Stimulated activated CD4-positive, alpha-beta T cell treated with anti-CD3 and anti-CD28 coated beads, Interleukin-2, amount 100 ng/mL, for 24 hours (primary cell): ENCODE data around the gene THEM4.
"Not testable (repeated sequence)": the region's sequence is repeated elsewhere in the genome, so short reads cannot be mapped to it uniquely, and the experiment has no call there.

Source experiments
- DNase-seq, 2 donors: peaks; one replicate each; pipeline ENCODE4 v3.0.0-alpha.2; 2020

Gene THEM4

GRCh38 chr1:151892190-151892589 lies 17.1 kb downstream of the THEM4 start:
- DNase-seq = no peak

- DNase-seq = no peak
These were observed 17.8 kb downstream of the THEM4 start for GRCh38 chr1:151891512-151891911.

- DNase-seq = no peak
These were observed 20.2 kb downstream of the THEM4 start for GRCh38 chr1:151888972-151889570.

DNA sequence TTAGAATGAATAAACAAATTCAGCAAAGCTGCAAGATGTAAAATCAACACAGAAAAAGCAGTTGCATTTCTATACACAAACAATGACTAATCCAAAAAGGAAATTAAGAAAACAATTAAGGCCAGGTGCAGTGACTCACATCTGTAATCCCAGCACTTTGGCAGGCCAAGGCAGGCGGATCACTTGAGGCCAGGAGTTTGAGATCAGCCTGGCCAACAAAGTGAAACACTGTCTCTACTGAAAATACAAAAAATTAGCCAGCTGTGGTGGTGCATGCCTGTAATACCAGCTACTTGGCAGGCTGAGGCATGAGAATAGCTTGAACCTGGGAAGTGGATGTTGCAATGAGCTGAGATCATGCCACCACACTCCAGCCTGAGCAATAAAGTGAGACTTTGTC lies 22.3 kb downstream of the THEM4 start:
- no peak for DNase-seq

DNA sequence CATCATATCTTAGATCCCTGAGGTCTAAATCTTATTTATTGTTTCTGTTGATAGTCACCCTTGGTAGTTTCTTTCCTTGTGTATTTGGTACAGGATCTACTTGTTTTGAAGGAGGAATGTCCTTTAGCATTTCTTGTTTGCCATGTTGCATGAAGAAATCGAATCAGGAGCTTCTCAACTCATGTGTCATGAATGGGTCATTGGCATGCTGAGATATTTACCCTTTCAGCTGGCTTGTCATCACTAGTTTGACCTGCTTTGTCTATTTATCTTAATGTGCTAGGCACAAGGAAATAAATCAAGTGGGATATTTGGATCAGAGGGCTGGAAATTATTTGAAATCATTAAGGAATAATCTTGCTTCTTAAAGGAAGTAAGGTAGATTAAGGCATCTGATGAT lies 23.8 kb downstream of the THEM4 start:
- DNase-seq = no peak

DNA sequence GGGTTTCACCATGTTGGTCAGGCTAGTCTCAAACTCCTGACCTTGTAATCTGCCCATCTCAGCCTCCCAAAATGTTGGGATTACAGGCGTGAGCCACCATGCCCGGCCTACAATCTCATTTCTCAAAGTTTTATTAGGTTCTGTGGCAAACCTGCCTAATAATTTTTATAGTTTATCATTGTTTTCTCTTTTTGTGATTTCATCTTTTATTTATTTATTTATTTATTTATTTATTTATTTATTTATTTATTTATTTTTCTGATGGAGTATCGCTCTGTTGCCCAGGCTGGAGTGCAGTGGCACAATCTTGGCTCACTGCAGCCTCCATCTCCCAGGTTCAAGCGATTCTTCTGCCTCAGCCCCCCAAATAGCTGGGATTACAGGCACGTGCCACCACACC lies 24.4 kb downstream of the THEM4 start:
- not testable (repeated sequence) for DNase-seq

GRCh38 chr1:151884445-151884844 lies 24.9 kb downstream of the THEM4 start:
- DNase-seq = not testable (repeated sequence)

DNA sequence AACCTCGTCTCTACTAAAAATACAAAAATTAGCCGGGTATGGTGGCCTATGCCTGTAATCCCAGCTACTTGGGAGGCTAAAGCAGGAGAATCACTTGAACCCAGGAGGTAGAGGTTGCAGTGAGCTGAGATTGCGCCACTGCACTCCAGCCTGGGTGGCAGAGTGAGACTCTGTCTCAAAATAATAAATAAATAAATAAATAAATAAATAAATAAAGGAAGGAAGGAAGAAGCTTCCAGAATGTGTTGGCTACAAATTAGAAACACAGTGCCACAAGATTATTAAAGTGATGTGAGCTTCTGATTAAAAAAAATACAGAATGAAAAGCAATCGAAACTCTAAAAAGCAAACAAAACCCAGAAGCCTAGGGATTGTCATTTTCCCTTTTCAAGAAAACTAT lies 25.4 kb downstream of the THEM4 start:
- DNase-seq = not testable (repeated sequence)

GRCh38 chr1:151882918-151883317 lies 26.4 kb downstream of the THEM4 start:
- DNase-seq = not testable (repeated sequence)

- DNase-seq = no peak
These were observed 26.8 kb downstream of the THEM4 start for GRCh38 chr1:151882466-151882865.

GRCh38 chr1:151881479-151881878 lies 27.8 kb downstream of the THEM4 start:
- no peak for DNase-seq

- DNase-seq = no peak
These were observed 33.8 kb downstream of the THEM4 start for GRCh38 chr1:151875419-151876097.

- DNase-seq = not testable (repeated sequence)
These were observed 36.5 kb downstream of the THEM4 start for GRCh38 chr1:151872776-151873175.

DNA sequence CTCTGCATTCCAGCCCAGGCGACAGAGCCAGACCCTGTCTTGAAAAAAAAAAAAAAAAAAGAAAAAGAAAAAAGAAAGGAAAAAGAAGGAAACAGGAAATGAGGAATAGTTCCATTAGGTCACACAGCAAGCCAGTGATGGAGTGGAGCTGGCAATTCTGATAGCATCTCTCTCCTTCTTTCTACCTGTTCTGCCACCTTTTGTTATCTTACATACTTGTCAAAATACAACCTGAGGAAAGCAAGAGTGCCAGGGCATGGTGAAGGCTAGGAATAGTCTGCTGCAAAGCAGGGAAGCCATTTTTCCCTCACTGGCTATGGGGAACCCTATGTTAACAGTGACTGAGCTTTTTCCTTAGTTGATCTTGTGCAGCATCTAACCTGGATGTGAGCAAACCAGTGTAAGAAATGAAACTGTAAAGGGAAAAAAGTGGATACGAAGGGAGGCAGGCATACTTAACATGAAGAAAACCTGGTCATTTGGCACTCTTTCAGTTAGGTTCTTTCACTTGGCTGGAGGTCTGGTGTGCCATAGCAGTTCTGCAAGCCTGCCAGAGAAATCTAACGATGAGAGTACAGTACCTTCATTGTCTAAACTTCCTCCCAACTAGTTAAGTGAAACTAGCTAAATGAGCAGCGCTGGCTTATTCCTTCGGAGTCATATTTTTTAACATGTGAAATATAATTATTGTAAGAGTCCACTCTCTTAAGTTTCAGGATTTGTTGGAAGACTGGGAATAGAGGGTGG lies 37.9 kb downstream of the THEM4 start:
- DNase-seq = no peak

DNA sequence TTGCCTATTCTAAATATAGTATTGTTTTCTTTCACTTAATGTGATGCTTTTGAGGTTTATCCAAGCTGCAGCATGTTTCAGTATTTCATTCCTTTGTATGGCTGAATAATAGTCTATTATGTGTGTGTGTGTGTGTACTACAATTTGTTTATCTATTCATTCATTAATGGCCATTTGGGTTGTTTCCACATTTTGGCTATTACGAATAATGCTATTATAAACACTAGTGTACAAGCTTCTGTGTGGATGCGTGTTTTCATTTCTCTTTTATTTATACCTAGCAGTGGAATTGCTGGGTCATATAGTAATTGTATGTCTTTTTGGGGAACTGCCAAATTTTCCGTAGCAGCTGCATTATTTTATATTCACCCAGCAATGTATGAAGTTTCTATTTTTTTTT lies 40.8 kb downstream of the THEM4 start:
- DNase-seq = no peak

DNA sequence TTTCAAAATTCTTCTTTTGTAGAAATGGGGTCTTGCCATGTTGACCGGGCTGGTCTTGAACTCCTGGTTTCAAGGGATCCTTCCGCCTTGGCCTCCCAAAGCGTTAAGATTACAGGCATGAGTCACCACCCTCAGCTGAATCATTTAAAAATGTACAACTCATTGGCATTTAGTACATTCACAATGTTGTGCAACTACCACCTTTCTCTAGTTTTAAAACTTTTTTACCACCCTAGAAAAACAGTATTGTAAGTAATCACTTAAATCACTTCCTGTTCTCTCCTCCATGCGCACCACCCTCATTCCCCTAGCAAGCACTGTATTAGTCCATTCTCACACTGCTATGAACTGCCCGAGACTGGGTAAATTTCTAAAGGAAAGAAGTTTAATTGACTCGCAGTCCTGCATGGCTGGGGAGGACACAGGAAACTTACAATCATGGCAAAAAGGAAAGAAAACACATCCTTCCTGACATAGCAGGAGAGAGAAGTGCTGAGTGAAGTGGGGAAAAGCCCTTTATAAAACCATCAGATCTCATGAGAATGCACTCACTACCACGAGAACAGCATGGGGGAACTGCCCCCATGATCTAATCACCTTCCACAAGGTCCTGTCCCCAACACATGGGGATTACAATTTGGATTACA lies 41.4 kb downstream of the THEM4 start:
- DNase-seq = no peak

DNA sequence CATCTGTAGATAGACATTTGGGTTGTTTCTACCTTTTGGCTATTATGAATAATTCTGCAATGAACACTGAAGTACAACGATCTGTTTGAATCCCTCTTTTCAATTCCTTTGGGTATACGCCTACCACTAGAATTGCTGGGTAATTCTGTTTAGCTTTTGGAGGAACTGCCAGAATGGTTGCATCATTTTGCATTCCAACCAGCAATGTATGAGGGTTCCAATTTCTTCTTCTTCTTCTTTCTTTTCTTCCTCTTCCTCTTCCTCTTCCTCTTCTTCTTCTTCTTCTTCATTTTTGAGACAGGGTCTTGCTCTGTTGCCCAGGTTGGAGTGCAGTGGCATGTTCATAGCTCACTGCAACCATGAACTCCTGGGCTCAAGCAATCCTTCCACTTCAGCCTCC lies 42.0 kb downstream of the THEM4 start:
- DNase-seq = no peak

- DNase-seq = no peak
These were observed 44.9 kb downstream of the THEM4 start for GRCh38 chr1:151864411-151864810.

DNA sequence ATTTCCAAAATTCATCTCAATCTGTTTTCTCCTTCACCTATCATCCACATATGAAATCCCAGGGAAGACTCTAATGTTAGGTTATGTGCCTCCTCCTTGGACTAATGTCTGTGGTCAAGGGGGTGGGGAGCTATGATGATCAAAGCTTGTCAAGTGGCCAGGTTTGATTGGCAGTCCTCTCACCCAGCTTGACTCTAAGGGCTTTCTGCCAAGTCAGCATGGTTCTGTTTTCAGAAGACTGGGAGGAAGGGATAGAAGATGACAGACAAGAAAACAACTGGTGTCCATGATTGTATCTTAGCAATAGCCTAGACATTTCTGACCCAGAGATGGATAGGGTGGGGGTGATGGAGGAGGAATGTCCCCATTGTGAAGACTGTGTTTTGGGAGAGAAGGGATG lies 46.7 kb downstream of the THEM4 start:
- DNase-seq = no peak

DNA sequence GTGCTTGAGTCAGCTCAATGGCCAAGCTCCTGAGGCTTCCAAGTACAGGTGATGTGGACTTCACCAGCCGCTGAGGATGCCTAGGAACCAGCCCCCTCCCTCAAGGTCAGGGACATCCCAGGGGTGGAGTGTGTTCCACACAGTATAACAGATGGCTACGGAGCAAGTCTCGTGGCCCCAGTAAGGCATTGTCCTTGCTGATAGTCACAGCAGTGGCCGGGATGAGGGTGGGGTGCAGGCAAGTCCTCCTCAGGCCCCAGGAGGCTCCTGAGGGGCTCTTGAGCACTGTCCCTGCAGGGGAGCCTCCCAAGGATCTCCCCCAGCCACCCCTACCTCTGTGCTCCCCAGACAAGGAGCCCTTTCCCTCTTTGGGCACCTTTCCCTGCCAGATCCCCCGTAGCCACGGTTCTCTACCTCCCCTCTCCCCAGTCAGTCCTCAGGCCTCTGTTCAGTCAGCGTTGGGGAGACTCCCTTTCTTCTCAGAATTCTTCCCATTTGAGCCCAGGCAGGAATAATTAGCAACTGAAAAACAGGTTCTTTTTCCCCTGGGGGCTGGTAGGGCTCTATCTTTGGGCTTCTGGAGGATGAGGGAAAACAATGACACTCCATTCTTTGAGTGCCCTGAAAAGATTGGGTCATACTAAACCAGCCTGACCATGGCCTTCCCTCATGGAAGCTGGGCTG lies 48.7 kb downstream of the THEM4 start:
- no peak for DNase-seq

DNA sequence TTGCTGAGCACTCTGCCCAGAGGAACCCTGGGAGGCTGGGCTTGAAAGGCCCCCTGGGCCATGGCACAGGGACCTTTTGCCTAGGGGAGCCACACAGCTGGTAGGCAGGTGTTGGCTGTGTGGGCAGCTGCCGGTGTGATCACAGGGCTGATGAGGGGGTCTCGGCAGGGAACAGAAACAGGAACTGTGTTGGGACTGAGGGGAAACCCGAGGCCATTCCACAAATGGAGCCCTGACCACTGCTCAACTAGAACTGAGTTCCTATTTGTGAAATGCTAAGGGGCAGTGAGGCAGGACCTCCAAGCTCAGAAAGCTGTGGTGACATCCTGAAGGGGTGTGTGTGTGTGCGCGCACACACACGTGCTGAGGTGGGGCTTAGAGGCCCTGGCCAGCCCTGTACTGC lies 49.4 kb downstream of the THEM4 start:
- no peak for DNase-seq

GRCh38 chr1:151858886-151859665 lies 50.2 kb downstream of the THEM4 start:
- DNase-seq = no peak
